ENCODE data around the gene ASCC3.

DNA sequence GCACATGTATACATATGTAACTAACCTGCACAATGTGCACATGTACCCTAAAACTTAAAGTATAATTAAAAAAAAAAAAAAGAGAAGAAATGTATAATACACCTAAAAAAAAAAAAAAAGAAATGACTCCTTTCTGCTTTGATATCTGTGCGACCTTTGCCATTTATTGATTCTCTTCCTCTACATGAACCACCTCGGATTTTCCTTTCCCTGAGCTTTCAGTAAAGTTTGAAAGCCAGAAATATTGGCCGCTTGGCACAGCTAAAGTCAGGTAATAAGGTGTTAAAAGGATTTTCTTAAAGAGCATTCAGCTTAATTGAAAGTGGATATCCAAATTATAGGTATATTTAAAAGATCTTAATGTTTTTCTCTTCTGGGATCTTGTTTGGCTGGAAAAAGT lies 12.6 kb upstream of the ASCC3 start:
- TF ChIP-seq RAD21 (IDR thresholded peaks at IDR 0.05; ENCODE audit: low read depth) (no peak), TCF12 (IDR thresholded peaks at IDR 0.05; ENCODE audit: low read depth) (no peak), EGR1 (IDR thresholded peaks at IDR 0.05) (no peak), CREB1 (IDR thresholded peaks at IDR 0.05; ENCODE audit: low read depth) (no peak)
